T-helper 9 cell (primary cell): ENCODE results near the gene ZFPL1.

ENCODE experiments used
- DNase-seq: peaks from one replicate; pipeline ENCODE4 v3.0.0-alpha.2; 2020

Gene ZFPL1

DNA sequence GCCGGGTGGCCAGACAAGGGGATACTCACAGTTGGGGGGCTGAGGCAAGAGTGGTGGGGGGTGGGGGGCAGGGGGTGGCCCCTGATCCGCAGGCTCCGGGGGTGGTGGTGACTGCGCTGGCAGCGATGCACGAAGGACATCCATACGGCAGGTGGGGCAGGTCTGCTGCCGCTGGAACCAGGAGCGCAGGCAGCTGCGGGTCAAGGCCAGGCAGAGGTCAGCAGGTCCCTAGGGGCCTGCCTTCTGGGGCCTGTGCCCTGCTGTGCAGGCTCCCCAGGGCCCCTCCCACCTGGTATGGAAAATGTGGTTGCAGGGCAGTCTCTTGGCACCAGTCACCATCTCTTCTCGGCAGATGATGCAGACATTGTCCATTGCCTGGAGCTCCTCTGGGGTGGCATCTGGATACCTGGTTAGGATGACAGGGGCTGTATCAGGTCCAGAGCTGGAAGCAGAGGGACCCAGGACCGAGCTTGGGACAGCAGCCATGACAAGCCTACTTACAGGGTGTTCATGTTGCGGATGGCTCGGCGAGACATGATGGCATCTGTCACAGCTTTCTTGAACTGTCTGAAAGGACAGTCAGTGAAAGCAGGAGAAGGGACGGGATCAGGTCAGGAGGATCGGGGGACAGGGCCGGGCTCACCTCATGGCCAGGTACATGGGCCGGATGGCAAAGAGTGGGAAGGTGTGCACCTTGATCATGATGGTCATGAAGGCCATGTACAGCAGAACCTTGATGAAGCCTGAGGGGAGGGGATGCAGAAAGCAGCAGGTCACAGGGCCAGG, 46.8 kb downstream of the ZFPL1 start:
- DNase-seq, result no peak

DNA sequence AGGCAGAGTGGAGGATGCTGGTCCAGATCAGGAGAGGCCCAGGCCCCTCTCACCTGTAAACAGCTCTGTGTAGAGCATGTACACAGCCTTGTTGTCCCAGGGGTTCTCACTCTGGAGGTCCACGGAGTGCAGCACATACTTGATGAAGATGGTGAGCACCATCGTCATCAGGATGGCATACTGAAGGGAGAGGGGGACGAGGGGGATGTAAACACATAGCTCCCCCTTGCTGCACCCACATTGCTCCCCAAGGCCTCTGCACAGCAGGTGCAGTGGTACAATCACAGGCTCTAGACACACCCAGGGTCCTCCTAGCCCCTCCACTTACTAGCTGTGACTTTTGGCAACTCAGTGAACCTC, 47.4 kb downstream of the ZFPL1 start:
- no peak for DNase-seq

DNA sequence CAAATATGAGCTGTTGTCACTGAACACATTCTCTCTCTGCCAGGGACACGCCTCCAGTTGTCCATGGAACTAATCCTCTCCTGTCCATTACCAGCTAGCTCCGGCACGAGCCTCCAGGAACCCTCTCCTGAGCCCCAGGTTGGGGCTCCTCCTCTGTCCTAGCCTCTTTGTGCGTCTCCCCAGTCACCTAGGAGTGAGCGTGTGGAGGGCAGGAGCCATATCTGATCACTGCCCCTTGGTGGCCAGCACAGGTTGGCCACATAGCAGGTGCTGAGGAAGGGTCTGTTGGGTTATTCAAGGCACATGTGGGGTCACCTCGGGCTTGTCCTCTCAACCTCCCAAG, 47.8 kb downstream of the ZFPL1 start:
- no peak for DNase-seq

DNA sequence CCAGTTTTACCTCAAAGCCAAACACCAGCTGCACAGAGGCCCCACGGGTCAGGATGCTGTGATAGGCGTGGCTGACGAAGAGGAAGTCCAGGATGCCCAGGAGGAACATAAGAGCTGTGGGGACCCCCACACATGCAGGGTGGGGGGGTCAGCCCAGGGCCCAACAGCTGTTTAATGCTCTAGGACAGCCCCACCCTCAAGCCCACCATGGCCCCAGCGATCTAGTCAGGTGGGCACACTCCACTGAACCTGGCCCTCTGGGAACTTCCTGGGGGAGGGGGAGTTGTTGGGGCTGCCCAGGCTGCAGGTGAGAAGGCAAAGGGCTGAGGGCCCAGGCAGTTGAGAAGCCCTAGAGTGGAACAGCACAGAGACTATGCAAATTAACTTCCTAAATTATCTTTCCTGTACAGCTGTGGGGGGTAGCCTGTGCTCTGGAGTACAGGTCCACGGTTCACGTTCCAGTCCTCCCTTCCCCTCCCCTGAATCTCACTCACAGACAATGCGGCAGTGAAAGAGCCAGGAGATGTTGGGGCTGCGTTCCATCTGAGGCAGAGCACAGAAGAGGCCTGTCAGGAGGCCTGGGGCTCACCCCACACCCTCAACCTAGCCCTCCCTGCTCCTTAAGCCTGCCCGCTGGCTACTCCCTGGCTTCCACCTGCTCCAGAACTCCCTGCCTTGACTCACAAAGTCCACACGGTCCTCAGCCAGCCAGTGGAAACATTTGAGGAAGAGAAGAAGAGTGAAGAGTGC, 48.4 kb downstream of the ZFPL1 start:
- DNase-seq, result no peak

DNA sequence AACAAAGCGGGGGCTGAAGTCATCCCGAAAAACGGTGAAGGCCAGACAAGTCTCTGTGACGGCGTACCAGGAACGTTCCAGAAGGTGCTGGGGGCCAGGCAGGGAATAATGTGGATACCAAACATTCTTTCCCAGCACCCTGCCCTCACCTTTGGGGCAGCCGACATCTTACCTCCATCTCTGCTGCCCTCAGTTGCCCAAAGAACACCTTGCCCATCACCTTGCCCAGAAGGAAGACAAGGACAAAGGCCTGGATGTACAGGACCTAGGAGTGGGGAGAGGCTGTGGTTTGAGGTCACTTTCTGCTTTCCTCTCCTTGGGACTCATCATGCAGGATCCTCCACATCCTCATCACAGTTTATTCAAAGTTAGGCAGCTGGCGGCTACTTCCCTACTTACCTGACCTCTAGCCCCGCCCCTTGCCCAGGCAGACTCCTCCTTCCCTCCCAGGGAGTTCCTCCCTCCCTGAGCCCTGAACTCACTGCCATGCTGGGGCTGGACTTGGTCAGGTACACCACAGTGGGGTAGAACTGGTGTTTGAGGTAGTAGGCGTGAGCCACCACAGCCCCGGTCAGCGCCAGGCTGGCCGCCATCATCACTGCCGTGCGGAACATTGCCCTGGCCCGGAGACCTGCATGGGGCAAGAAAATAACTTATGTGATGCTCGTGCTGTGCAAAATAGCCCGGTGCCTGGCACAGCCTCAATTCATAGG, 49.1 kb downstream of the ZFPL1 start:
- DNase-seq, result no peak

DNA sequence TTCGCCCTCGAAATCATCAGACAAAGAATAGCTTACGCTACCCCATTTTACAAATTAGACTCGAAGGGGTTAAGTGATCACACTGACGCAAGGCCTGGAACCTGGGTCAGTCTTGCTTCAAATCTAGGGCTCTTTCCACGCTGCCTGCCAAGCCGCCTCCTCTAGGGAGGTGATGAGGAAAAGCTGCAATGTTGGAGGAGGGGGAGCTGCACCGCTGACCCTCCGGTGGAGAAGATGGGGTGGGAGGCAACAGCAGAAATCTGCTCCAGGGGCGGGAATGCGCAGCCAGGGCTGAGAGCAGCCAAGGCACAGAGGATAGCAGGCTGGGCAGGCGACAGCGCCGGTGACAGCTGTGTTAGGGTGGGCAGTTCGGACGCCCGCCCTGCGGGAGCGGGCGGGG, 49.7 kb downstream of the ZFPL1 start:
- DNase-seq, result no peak

DNA sequence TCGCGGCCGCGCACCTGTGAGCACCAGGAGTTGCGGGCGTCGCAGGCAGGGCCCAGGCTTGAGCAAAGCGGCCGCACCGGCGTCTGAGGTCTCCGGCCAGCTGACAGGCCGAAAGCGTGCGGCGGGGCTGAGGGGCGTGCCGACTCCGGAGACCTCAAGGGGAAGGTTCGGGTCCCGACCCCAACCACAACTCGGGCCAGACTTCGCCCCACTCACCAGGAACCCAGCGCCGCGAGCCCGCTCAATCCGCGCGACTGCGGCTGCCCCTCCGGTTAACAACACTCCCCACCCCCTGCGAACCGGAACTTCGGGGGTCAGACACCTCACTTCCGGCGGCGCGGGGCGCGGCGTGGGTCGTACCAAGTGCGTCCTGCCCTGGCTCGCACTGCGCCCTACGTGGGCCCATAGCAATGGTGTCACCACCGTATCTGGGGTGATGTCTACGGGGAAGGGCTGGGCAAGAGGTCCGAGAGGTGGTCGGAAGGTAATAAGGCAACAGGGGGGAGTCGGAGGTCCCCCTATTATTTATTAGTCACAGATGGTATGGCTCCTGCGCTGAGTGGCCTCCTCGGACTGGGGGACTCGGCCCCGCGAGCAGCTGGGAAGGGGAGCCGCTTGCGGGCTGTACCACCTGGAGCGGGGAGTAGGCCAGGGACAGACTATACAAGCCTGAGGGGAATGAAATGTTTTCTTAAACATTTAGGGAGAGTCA, 50.4 kb downstream of the ZFPL1 start, which contains the start of gene SYVN1:
Gene SYVN1, minus strand, starts transcription at position 280 of the 712 bp plus-strand sequence. CDS start 918 bp downstream, outside the sequence.
- peak; percentile 89 for DNase-seq

DNA sequence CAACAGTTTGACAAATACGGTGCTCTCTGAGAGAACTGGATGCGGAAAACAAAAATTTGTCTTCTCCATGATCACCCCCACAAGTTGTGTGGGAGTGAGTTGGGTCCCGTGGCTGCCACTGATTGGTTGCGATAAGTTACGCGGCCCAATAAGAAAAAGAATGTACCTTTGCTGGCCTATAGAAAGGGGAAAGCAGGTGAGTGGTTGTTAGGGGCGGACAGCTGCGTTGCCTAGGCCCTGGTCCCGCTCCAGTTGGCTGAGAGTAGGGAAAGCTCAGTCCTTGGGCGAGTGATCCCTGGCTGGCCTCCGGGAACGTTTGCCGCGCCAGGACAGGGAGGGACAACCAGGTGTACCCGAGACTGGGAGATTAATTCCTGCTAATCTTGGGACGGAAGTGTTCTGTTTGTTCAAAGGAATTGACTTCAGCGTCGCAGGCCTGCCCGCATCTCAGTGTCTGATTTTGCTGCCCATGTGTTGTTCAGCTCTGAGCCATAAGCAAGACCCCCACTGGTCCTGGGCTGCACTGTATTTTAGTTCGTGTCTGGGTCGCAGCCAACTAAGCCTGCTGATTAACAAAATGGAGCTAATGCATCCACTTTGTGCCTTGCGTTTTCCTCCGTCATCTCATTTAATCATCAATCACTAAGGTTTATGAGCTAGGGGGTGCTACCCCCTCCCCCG, 51.1 kb downstream of the ZFPL1 start:
- peak; percentile 75 for DNase-seq

DNA sequence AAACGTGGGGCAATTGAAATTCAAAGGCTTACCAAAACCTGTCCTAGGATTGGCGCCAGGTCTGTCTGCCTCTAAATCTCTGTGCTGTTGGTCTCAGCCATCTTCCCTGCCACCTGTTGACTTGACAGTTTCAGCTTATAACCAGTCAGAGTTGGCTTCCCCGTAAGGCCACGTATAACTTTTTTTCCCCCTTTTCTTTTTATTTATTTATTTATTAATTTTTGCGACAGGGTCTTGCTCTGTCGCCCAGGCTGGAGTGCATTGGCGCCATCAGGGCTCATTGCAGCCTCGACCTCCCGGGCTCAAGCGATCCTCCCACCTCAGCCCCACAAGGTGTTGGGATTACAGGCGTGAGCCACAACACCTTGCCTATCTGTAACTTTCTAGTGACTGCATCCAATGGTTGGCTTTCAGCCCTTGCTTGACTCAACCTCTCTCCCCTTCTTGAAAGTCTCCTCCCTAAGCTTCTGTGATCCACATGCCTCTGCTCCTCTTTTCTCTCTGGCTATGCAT, 51.7 kb downstream of the ZFPL1 start:
- no peak for DNase-seq

DNA sequence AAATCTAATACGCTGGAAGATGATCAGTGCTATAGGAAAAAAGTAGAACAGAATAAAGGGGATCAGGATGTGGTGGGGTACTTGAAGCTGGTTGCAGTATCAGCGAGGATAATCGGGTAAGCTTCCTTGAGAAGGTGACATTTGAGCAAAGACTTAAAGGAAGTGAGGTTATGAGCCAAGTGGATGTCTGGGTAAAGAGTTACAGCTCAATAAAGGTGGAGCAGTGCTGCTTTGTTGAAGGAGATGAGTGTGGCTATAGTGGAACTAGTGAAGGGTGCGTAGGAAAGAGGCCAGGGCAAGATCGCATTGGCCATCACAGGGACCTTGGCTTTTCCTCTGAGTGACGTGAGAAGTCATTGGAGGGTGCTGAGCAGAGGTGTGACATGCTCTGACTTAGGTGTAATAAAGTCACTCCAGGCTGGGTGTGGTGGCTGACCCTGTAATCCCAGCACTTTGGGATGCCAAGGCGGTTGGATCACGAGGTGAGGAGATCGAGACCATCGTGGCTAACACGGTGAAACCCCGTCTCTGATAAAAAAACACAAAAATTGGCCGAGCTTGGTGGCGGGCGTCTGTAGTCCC, 52.6 kb downstream of the ZFPL1 start:
- no peak for DNase-seq
